Neural crest cell (in vitro differentiated cells): ENCODE data around the gene CEP19. TPM values are rescaled to one million over a fixed set of nuclear protein-coding genes. Genes with fewer than 3 reads are reported as not detected.
A peak's percentile ranks its signal among the peaks of the same experiment; 100 is the strongest.

ENCODE experiments used
- DNase-seq: peaks from one replicate; pipeline ENCODE4 v3.0.0; 2021; ENCODE audit warnings: low read depth, mixed read lengths, low spot score
- H3K27ac Mint-ChIP-seq: one replicate; pipeline ENCODE4 v1.8.0; 2021; ENCODE audit warnings: mild to moderate bottlenecking, mixed read lengths; ENCODE audit not compliant: unreplicated experiment
- H3K27me3 Mint-ChIP-seq: 2 replicates; pipeline ENCODE4 v1.8.0; 2021; ENCODE audit warnings: low read depth, mild to moderate bottlenecking, mixed read lengths
- H3K36me3 Mint-ChIP-seq: 2 replicates; pipeline ENCODE4 v1.8.0; 2021; ENCODE audit warnings: low read depth, mild to moderate bottlenecking, mixed read lengths
- H3K4me1 Mint-ChIP-seq: 2 replicates; pipeline ENCODE4 v1.8.0; 2021; ENCODE audit warnings: mixed read lengths
- H3K4me3 Mint-ChIP-seq: one replicate; pipeline ENCODE4 v1.8.0; 2021; ENCODE audit warnings: mild to moderate bottlenecking, mixed read lengths
- H3K9me3 Mint-ChIP-seq: 2 replicates; pipeline ENCODE4 v1.8.0; 2021; ENCODE audit warnings: mixed read lengths
- CTCF ChIP-seq: fragments of 200-600 bp; sonication (generic); conservative IDR thresholded peaks from 2 replicates; pipeline ENCODE4 v1.5.0; 2021; ENCODE audit warnings: antibody characterized with exemption, mild to moderate bottlenecking
- total RNA-seq: library from RNA; stranded (reverse); gene quantifications from 2 replicates; pipeline ENCODE4 v1.2.1, GENCODE V29; 2021

CEP19 gene
- total RNA-seq, 1 donor from 2014 or later: 6.3 TPM

GRCh38 chr3:196661400-196661799 lies 50.6 kb downstream of the CEP19 start:
- DNase-seq: no peak
- no peaks in the 10 kb centered on the region for H3K9me3 Mint-ChIP-seq
- peaks cover 19% of the 10 kb centered on the region for H3K4me1 Mint-ChIP-seq
- H3K27me3 Mint-ChIP-seq: no peaks in the 10 kb centered on the region
- H3K36me3 Mint-ChIP-seq: no peaks in the 10 kb centered on the region
- TF ChIP-seq CTCF: no peak
- H3K4me3 Mint-ChIP-seq: no peak overlapping the region
- peak overlapping the region; percentile 19 for H3K27ac Mint-ChIP-seq

GRCh38 chr3:196660381-196661166 lies 51.5 kb downstream of the CEP19 start:
- peaks cover 11% of the 10 kb centered on the region for H3K4me1 Mint-ChIP-seq
- H3K9me3 Mint-ChIP-seq: no peaks in the 10 kb centered on the region
- no peak overlapping the region for H3K4me3 Mint-ChIP-seq
- TF ChIP-seq CTCF: no peak
- no peaks in the 10 kb centered on the region for H3K27me3 Mint-ChIP-seq
- no peaks in the 10 kb centered on the region for H3K36me3 Mint-ChIP-seq
- DNase-seq: no peak
- H3K27ac Mint-ChIP-seq: no peak overlapping the region

- no peaks in the 10 kb centered on the region for H3K9me3 Mint-ChIP-seq
- no peaks in the 10 kb centered on the region for H3K36me3 Mint-ChIP-seq
- H3K27me3 Mint-ChIP-seq: no peaks in the 10 kb centered on the region
- H3K4me1 Mint-ChIP-seq: peaks cover 10% of the 10 kb centered on the region
- no peak overlapping the region for H3K4me3 Mint-ChIP-seq
- no peak overlapping the region for H3K27ac Mint-ChIP-seq
- DNase-seq: no peak
- no peak for TF ChIP-seq CTCF
These were observed 52.1 kb downstream of the CEP19 start for GRCh38 chr3:196659901-196660351.

Other genes with a start within 250 kb of the CEP19 start
- gene RNF168, start 208.5 kb downstream of the CEP19 start, total RNA-seq: 40.7 and 44.6 TPM in 2 replicates
- gene SMCO1, start 196.9 kb downstream of the CEP19 start, total RNA-seq: not detected in 2 replicates
- gene WDR53, start 143.7 kb downstream of the CEP19 start, total RNA-seq: 13.4 and 16.1 TPM in 2 replicates
- gene FBXO45, start 143.6 kb downstream of the CEP19 start, total RNA-seq: 16.9 and 17.9 TPM in 2 replicates
- gene NRROS, start 72.6 kb downstream of the CEP19 start, total RNA-seq: 0.52 and 1.5 TPM in 2 replicates
- gene PIGX, start 127 bp upstream of the CEP19 start, total RNA-seq: 36.2 and 37.8 TPM in 2 replicates
- 92.2 and 96.4 TPM in 2 replicates for gene PAK2, start 27.6 kb upstream of the CEP19 start, total RNA-seq
- 41.3 and 44.4 TPM in 2 replicates for gene SENP5, start 155.7 kb upstream of the CEP19 start, total RNA-seq
- 117 and 122 TPM in 2 replicates for gene NCBP2, start 230.3 kb upstream of the CEP19 start, total RNA-seq